Activated CD8-positive, alpha-beta memory T cell treated with anti-CD3 and anti-CD28 coated beads for 24 hours (primary cell): Measurements from ENCODE around the gene METTL17.
"Not testable (repeated sequence)": the region's sequence is repeated elsewhere in the genome, so short reads cannot be mapped to it uniquely, and the experiment has no call there.

ENCODE experiments used
- DNase-seq: peaks from one replicate; pipeline ENCODE4 v3.0.0-alpha.2; 2020

METTL17 gene

GRCh38 chr14:21025371-21026273, 35.8 kb downstream of the METTL17 start:
- DNase-seq: no peak

GRCh38 chr14:21026274-21026987, 36.7 kb downstream of the METTL17 start:
- DNase-seq: no peak

GRCh38 chr14:21026988-21027315, 37.2 kb downstream of the METTL17 start:
- no peak for DNase-seq

GRCh38 chr14:21029917-21030316, 40.1 kb downstream of the METTL17 start, which contains the start of gene TPPP2:
TPPP2 (plus strand) TSS chr14:21030217; CDS start chr14:21030582, 365 bp downstream.
- DNase-seq: no peak

GRCh38 chr14:21030531-21030930, 40.8 kb downstream of the METTL17 start:
- no peak for DNase-seq

- DNase-seq: no peak
Observed at GRCh38 chr14:21032326-21033132, 42.7 kb downstream of the METTL17 start.

- no peak for DNase-seq
Observed at GRCh38 chr14:21033133-21033698, 43.4 kb downstream of the METTL17 start.

GRCh38 chr14:21034707-21035106, 44.9 kb downstream of the METTL17 start, which contains the start of gene RNASE13:
RNASE13 (minus strand) TSS chr14:21034807; CDS start chr14:21034288, 519 bp downstream.
- DNase-seq: no peak

- DNase-seq: no peak
Observed at GRCh38 chr14:21036751-21037150, 47.0 kb downstream of the METTL17 start.

GRCh38 chr14:21037156-21037555, 47.4 kb downstream of the METTL17 start:
- no peak for DNase-seq

GRCh38 chr14:21038441-21039422, 49.0 kb downstream of the METTL17 start:
- DNase-seq: no peak

- no peak for DNase-seq
Observed at GRCh38 chr14:21039585-21040369, 50.0 kb downstream of the METTL17 start.

GRCh38 chr14:21040370-21040925, 50.7 kb downstream of the METTL17 start:
- no peak for DNase-seq

- not testable (repeated sequence) for DNase-seq
Observed at GRCh38 chr14:21040941-21041340, 51.2 kb downstream of the METTL17 start.

- no peak for DNase-seq
Observed at GRCh38 chr14:21041676-21042433, 52.1 kb downstream of the METTL17 start, which contains the start of gene RNASE7. RNASE7 (plus strand) TSS chr14:21042362; CDS start chr14:21042993, 631 bp downstream.

GRCh38 chr14:21042918-21043317, 53.1 kb downstream of the METTL17 start:
- DNase-seq: no peak

GRCh38 chr14:21043387-21043973, 53.7 kb downstream of the METTL17 start:
- no peak for DNase-seq

- DNase-seq: no peak
Observed at GRCh38 chr14:21043974-21044618, 54.3 kb downstream of the METTL17 start.
